Astrocyte (in vitro differentiated cells and primary cell): ENCODE data around the gene NXNL1. TPM values are rescaled to one million over a fixed set of nuclear protein-coding genes. Genes with fewer than 3 reads are reported as not detected.

Experiments used
- DNase-seq: peaks from one replicate; pipeline ENCODE4 v3.0.0-alpha.2; 2010; ENCODE audit warnings: low read depth
- FAIRE-seq: peaks from 2 replicates; lab custom pipeline; 2011; peaks lifted over from hg19 to GRCh38; lab: Jason Lieb, UNC
- H2AFZ ChIP-seq: 2 replicates; pipeline ENCODE4 v1.6.0; 2012; ENCODE audit warnings: low read depth, low read length, inconsistent platforms
- H3K27ac ChIP-seq: 2 replicates; pipeline ENCODE4 v1.5.1; 2011; ENCODE audit warnings: low read depth, low read length, inconsistent platforms
- H3K27me3 ChIP-seq: 2 replicates; pipeline ENCODE4 v1.6.0; 2011; ENCODE audit warnings: low read length, inconsistent platforms; ENCODE audit not compliant: insufficient read depth
- H3K36me3 ChIP-seq: 2 replicates; pipeline ENCODE4 v1.5.1; 2011; ENCODE audit warnings: low read length, inconsistent platforms; ENCODE audit not compliant: insufficient read depth
- H3K4me1 ChIP-seq: 2 replicates; pipeline ENCODE4 v1.5.1; 2011; ENCODE audit warnings: low read length, inconsistent platforms; ENCODE audit not compliant: insufficient read depth
- H3K4me2 ChIP-seq: 2 replicates; pipeline ENCODE4 v1.6.0; 2012; ENCODE audit warnings: low read length, inconsistent platforms
- H3K4me3 ChIP-seq: 2 replicates; pipeline ENCODE4 v1.5.1; 2011; ENCODE audit warnings: low read depth, mild to moderate bottlenecking, low read length, inconsistent platforms; ENCODE audit not compliant: insufficient read depth
- H3K79me2 ChIP-seq: 2 replicates; pipeline ENCODE4 v1.6.0; 2012; ENCODE audit warnings: mild to moderate bottlenecking, low read length, inconsistent platforms; ENCODE audit not compliant: insufficient read depth
- H3K9ac ChIP-seq: 2 replicates; pipeline ENCODE4 v1.6.0; 2012; ENCODE audit warnings: mild to moderate bottlenecking, low read length, inconsistent platforms
- H3K9me3 ChIP-seq: 2 replicates; pipeline ENCODE4 v1.5.1; 2012; ENCODE audit warnings: low read depth, mild to moderate bottlenecking, low read length, inconsistent platforms; ENCODE audit not compliant: insufficient read depth
- H4K20me1 ChIP-seq: 2 replicates; pipeline ENCODE4 v1.6.0; 2012; ENCODE audit warnings: low read length, inconsistent platforms; ENCODE audit not compliant: insufficient read depth
- H3K27ac Mint-ChIP-seq: one replicate; pipeline ENCODE4 v1.8.0; 2021; ENCODE audit warnings: mild to moderate bottlenecking, mixed read lengths; ENCODE audit not compliant: unreplicated experiment
- H3K27me3 Mint-ChIP-seq: one replicate; pipeline ENCODE4 v1.8.0; 2021; ENCODE audit warnings: low read depth, mixed read lengths; ENCODE audit not compliant: unreplicated experiment
- H3K36me3 Mint-ChIP-seq: one replicate; pipeline ENCODE4 v1.8.0; 2021; ENCODE audit warnings: low read depth, mixed read lengths; ENCODE audit not compliant: unreplicated experiment
- H3K4me1 Mint-ChIP-seq: one replicate; pipeline ENCODE4 v1.8.0; 2021; ENCODE audit warnings: low read depth, mixed read lengths; ENCODE audit not compliant: unreplicated experiment
- H3K4me3 Mint-ChIP-seq: one replicate; pipeline ENCODE4 v1.8.0; 2021; ENCODE audit warnings: mild to moderate bottlenecking, moderate library complexity, mixed read lengths; ENCODE audit not compliant: unreplicated experiment
- H3K9me3 Mint-ChIP-seq: one replicate; pipeline ENCODE4 v1.8.0; 2021; ENCODE audit warnings: mild to moderate bottlenecking, mixed read lengths; ENCODE audit not compliant: unreplicated experiment
- EZH2 ChIP-seq: IDR thresholded peaks from 2 replicates; pipeline ENCODE4 v1.6.1; 2012; ENCODE audit warnings: mild to moderate bottlenecking, low read length, inconsistent platforms; ENCODE audit not compliant: insufficient read depth
- total RNA-seq: library from RNA; stranded (reverse); gene quantifications from 2 replicates; pipeline ENCODE4 v1.2.1, GENCODE V29; 2021
- TF ChIP-seq, protein P1 (sequence below): IDR thresholded peaks from 2 replicates; pipeline ENCODE4 v1.5.1; 2011; ENCODE audit warnings: low read depth, mild to moderate bottlenecking, inconsistent platforms, low read length, moderate library complexity; ENCODE audit not compliant: insufficient read depth

NXNL1 gene
- total RNA-seq, 1 donor from 2014 or later: not detected

DNA sequence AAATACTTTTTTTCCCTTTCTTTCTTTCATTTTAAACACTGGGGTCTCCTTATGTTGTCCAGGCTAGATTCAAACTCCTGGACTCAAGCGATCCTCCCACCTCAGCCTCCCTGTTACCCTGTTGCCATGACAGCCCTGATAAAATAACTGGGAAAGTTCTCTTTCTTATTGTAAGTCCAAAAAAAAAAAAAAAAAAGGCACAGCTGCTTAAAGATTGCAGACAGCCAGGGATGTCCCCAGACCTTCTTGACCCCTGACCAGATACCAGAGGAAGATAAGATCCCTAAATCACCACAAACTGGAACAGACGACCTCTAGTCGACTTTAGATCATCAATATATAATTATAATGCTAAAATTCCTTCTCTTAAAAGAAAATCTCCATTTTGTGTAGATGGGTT lies 42.0 kb downstream of the NXNL1 start:
- no peak overlapping the region for H3K27ac ChIP-seq
- no peak overlapping the region for H3K4me3 ChIP-seq
- TF ChIP-seq EZH2: no peak
- TF ChIP-seq, protein P1, sequence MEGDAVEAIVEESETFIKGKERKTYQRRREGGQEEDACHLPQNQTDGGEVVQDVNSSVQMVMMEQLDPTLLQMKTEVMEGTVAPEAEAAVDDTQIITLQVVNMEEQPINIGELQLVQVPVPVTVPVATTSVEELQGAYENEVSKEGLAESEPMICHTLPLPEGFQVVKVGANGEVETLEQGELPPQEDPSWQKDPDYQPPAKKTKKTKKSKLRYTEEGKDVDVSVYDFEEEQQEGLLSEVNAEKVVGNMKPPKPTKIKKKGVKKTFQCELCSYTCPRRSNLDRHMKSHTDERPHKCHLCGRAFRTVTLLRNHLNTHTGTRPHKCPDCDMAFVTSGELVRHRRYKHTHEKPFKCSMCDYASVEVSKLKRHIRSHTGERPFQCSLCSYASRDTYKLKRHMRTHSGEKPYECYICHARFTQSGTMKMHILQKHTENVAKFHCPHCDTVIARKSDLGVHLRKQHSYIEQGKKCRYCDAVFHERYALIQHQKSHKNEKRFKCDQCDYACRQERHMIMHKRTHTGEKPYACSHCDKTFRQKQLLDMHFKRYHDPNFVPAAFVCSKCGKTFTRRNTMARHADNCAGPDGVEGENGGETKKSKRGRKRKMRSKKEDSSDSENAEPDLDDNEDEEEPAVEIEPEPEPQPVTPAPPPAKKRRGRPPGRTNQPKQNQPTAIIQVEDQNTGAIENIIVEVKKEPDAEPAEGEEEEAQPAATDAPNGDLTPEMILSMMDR: no peak
- H3K9me3 ChIP-seq: no peaks in the 10 kb centered on the region
- H3K27ac Mint-ChIP-seq: peak overlapping the region; percentile 95
- peak overlapping the region; percentile 89 for H3K4me3 Mint-ChIP-seq
- H3K36me3 Mint-ChIP-seq: peaks cover 12% of the 10 kb centered on the region
- peaks cover 1% of the 10 kb centered on the region for H3K4me1 Mint-ChIP-seq
- peak overlapping the region; percentile 91 for H3K4me2 ChIP-seq
- peaks cover 17% of the 10 kb centered on the region for H3K27me3 ChIP-seq
- H3K9ac ChIP-seq: no peak overlapping the region
- H3K4me1 ChIP-seq: peaks cover 4% of the 10 kb centered on the region
- H2AFZ ChIP-seq: no peak overlapping the region
- FAIRE-seq (no peak), DNase-seq (no peak)
- no peaks in the 10 kb centered on the region for H4K20me1 ChIP-seq
- H3K27me3 Mint-ChIP-seq: no peaks in the 10 kb centered on the region
- peaks cover 6% of the 10 kb centered on the region for H3K79me2 ChIP-seq
- no peaks in the 10 kb centered on the region for H3K9me3 Mint-ChIP-seq
- no peaks in the 10 kb centered on the region for H3K36me3 ChIP-seq

DNA sequence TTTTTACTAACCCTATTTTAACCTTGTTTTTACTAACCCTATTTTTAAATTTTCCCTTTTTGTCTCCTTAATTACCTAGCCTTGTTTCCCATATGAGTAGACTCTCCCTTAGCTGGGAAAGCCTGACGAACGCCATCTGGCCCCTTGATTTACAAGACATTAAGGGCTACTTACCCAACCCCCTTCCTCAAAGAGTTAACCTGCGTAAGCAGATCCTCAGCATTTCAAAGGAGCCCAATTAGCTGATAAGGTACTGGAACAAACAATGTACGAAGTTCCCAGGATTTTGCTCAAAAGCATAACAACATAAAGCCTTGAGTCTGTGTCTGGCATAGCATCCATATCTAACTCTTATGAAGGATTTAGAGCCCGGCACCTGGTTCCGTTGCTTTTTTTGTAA lies 45.6 kb downstream of the NXNL1 start:
- Histone ChIP-seq H3K9ac (no peak overlapping the region), H3K4me2 (no peak overlapping the region), H3K36me3 (no peaks in the 10 kb centered on the region), H3K27ac (no peak overlapping the region), H3K27me3 (peaks cover 29% of the 10 kb centered on the region), H4K20me1 (no peaks in the 10 kb centered on the region), H3K9me3 (no peaks in the 10 kb centered on the region), H2AFZ (no peak overlapping the region), H3K79me2 (no peaks in the 10 kb centered on the region), H3K4me3 (no peak overlapping the region), H3K4me1 (no peaks in the 10 kb centered on the region)
- FAIRE-seq (no peak), DNase-seq (no peak)
- Mint-ChIP-seq H3K4me3 (no peak overlapping the region), H3K4me1 (peaks cover 3% of the 10 kb centered on the region), H3K9me3 (no peaks in the 10 kb centered on the region), H3K27me3 (no peaks in the 10 kb centered on the region), H3K36me3 (peaks cover 12% of the 10 kb centered on the region), H3K27ac (no peak overlapping the region)
- TF ChIP-seq, protein P1: no peak
- no peak for TF ChIP-seq EZH2

DNA sequence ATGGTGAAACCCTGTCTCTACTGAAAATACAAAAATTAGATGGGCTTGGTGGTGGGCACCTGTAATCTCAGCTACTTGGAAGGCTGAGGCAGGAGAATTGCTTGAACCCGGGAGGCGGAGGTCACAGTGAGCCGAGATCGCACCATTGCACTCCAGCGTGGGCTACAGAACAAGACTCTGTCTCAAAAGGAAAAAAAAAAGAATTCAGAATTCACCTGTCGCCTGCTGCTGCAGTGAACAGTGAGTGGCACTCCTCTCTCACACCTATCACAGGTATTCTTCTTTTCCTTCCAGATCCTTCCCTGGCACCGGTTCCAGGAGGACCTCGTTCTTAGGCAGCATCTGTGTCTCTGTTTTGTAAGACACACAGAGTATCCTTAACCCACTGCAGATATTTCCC lies 46.6 kb downstream of the NXNL1 start:
- H2AFZ ChIP-seq: no peak overlapping the region
- H3K9ac ChIP-seq: no peak overlapping the region
- Mint-ChIP-seq H3K27ac (no peak overlapping the region), H3K4me1 (peaks cover 3% of the 10 kb centered on the region), H3K9me3 (no peaks in the 10 kb centered on the region), H3K4me3 (no peak overlapping the region), H3K27me3 (no peaks in the 10 kb centered on the region), H3K36me3 (peaks cover 12% of the 10 kb centered on the region)
- FAIRE-seq: no peak
- no peaks in the 10 kb centered on the region for H3K36me3 ChIP-seq
- H3K27ac ChIP-seq: no peak overlapping the region
- no peak overlapping the region for H3K4me2 ChIP-seq
- TF ChIP-seq EZH2: no peak
- TF ChIP-seq, protein P1: no peak
- peaks cover 29% of the 10 kb centered on the region for H3K27me3 ChIP-seq
- H3K79me2 ChIP-seq: no peaks in the 10 kb centered on the region
- no peaks in the 10 kb centered on the region for H4K20me1 ChIP-seq
- H3K4me3 ChIP-seq: no peak overlapping the region
- H3K9me3 ChIP-seq: no peaks in the 10 kb centered on the region
- DNase-seq: no peak
- no peaks in the 10 kb centered on the region for H3K4me1 ChIP-seq
